Hematopoietic multipotent progenitor cell treated with erythropoietin and hydrocortisone succinate and interleukin-3 and kit ligand, for 8 days (in vitro differentiated cells): ENCODE measurements around the gene PRDM1.
A peak's percentile ranks its signal among the peaks of the same experiment; 100 is the strongest.

Source experiments
- DNase-seq: peaks from one replicate; pipeline ENCODE4 v3.0.0-alpha.2; 2015

The PRDM1 gene

DNA sequence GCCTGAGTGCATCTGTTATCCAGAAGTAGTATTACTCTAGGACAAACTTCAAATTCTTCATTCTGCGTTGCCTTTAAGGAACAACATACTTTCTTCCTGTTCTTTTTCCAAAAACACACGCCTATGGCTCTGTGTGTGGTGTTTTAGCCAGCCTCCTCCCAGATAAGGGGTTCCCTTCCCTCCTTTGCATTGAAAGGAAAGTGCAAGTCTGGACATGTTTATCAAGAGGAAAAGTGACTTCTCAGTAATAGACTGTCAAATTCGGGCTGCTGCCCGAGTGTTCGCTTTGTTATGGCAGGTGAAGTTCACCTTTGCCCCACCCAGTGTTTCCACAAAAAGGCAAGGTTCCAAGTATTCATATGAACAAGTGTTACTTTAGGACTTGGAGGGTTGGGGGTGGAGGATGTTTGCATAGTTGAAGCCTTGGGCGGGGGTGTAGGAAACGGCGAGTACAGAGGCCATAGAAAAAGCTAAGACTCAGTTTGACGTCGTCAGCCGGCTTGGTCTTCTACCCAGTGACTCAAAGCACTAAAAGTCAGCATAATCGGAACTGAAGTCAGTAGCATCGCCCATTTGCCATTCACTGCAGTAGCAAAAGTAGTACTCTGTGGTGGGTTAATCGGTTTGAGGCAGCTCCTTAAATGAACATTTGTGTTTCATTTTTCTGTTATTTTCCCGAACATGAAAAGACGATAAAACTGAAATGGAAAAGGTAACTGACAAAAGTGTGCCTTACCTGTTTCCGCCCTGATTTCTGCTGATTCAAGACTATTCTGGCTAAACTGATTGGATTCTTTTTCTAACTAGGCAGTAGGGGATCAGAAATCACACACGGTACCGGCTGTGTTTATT is 12.5 kb downstream of the PRDM1 start:
- peak; percentile 76 for DNase-seq

DNA sequence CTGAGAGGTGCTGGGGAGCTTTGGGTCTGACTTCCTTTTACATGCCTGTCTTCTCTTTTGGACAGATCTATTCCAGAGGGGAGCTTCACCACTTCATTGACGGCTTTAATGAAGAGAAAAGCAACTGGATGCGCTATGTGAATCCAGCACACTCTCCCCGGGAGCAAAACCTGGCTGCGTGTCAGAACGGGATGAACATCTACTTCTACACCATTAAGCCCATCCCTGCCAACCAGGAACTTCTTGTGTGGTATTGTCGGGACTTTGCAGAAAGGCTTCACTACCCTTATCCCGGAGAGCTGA is 13.1 kb downstream of the PRDM1 start:
- no peak for DNase-seq

DNA sequence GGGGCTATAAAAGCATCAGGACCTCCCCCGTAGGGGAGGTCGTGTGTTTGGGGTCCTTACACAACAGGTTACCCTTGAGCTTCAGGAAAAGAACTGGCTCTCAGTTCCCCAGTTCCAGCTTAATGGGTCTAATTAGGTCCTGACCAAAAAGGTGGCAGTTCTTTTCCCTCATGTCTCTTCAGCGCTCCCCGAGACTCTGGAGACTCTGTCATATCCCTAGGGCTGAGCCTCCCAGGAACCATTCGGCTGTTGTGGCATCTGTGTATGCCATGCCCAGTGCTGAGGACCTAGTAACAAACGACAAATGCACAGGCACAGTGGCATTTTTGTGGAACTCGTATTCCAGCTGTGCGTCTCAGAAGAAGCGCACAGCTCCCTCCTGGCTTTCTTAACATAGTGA is 14.6 kb downstream of the PRDM1 start:
- no peak for DNase-seq

GRCh38 chr6:106101466-106101865 is 15.3 kb downstream of the PRDM1 start:
- DNase-seq, result no peak

DNA sequence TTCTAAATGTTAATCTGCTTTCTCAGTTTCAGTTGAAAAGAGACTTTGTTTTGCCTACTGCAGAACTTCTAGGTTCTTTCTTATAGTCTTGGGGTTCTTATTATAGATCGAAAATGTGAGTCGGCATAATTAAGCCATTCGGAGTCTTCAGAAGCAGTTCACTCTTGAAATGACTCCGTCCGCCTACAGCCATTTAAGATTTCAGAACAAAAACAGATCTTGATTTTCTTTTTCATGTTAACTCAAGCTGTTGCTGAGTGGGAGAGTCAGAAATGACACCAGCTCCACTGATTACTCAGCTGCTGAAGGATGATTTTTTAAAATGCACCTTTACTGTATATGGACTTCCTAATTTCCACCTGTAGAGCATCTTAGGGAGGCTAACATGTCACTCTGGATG is 15.9 kb downstream of the PRDM1 start:
- no peak for DNase-seq

DNA sequence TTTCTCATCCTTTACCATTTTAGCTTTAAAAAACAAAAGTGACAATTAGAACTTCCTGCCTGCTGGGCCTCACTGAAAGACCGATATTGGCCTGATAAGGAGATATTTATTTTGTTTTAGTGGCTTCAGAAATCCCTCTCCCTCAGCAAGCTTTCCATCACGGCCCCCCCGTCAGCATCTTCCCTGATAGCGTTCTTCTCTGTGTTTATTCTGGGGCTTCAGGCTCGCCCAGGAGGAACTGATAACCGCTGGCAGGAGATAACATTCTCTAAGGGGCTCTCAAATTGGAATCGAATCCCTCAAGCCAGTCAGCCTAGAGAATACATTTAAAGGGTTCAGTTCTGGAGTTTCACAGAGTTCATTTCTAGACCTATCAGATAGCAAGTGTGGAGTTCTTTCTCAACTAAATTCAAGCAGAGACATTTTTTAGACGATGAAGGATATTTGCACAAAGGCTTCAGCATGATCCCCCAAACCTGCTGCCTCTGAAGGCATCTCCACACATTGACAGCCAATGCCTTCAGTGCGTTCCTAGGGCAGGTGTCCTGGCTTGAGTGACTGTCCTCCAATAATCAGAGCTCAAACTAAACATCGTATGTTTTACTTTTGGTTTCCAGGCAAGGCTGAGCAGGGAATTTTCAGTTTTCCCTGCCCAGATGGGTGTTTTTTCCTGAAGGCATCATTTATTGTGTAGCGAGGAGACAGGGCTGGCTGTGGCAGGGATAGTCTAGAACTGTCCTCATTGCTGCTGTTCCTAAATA is 17.0 kb downstream of the PRDM1 start:
- peak; percentile 30 for DNase-seq

- DNase-seq, result no peak
These were observed 17.6 kb downstream of the PRDM1 start for GRCh38 chr6:106103728-106104109.

DNA sequence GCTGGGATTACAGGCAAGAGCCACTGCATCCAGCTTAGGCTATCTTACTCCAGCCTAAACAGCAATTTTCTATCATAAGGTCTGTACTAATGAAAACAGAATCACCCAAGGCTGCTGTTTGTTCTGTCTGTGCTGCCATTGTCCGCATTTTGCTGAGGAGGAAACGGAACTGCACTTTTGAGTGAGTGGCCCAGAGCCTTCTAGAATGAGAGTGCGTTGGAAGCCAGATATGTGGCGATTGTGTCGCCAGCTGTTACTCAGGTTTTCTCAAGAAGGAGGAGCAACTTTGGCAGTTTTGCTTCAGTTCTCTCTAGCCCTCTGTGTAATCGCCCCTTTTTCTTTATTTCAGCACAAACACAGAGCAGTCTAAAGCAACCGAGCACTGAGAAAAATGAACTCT is 18.3 kb downstream of the PRDM1 start:
- no peak for DNase-seq

DNA sequence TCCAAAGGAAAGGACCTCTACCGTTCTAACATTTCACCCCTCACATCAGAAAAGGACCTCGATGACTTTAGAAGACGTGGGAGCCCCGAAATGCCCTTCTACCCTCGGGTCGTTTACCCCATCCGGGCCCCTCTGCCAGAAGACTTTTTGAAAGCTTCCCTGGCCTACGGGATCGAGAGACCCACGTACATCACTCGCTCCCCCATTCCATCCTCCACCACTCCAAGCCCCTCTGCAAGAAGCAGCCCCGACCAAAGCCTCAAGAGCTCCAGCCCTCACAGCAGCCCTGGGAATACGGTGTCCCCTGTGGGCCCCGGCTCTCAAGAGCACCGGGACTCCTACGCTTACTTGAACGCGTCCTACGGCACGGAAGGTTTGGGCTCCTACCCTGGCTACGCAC is 18.8 kb downstream of the PRDM1 start:
- DNase-seq, result no peak

GRCh38 chr6:106105493-106105892 is 19.4 kb downstream of the PRDM1 start:
- DNase-seq, result no peak

DNA sequence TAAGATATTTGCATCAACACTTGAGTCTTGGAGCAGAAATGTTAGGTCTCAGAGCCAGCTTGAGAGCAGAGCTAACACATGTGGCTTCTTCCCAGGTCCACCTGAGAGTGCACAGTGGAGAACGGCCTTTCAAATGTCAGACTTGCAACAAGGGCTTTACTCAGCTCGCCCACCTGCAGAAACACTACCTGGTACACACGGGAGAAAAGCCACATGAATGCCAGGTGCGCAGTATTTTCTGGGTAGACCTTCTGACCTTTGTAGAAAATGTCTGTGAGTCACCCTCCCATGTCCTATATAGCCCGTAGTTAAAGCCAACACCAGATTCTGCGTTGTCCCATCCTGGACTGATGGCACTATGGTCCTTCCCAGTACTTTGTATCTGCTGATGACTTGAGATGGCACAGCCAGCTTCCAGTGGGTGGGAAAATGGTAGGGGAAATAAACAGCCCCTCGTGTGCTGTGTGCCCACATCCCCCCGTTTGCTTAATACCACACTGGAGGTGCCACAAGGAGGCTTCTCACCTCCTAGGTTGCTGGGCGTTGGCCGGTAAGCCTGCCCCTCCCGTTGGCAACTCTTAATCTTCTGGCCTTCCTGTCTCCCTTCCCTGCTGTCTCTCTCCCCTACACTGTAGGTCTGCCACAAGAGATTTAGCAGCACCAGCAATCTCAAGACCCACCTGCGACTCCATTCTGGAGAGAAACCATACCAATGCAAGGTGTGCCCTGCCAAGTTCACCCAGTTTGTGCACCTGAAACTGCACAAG is 20.3 kb downstream of the PRDM1 start:
- peak; percentile 45 for DNase-seq

- DNase-seq, result no peak
These were observed 21.0 kb downstream of the PRDM1 start for GRCh38 chr6:106107043-106107613.

DNA sequence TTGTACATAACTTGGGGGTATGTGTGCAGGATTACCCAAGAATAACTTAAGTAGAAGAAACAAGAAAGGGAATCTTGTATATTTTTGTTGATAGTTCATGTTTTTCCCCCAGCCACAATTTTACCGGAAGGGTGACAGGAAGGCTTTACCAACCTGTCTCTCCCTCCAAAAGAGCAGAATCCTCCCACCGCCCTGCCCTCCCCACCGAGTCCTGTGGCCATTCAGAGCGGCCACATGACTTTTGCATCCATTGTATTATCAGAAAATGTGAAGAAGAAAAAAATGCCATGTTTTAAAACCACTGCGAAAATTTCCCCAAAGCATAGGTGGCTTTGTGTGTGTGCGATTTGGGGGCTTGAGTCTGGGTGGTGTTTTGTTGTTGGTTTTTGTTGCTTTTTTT is 22.0 kb downstream of the PRDM1 start:
- DNase-seq, result no peak

DNA sequence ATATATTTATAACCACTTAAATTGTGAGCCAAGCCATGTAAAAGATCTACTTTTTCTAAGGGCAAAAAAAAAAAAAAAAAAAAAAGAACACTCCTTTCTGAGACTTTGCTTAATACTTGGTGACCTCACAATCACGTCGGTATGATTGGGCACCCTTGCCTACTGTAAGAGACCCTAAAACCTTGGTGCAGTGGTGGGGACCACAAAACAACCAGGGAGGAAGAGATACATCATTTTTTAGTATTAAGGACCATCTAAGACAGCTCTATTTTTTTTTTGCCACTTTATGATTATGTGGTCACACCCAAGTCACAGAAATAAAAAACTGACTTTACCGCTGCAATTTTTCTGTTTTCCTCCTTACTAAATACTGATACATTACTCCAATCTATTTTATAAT is 22.9 kb downstream of the PRDM1 start:
- DNase-seq, result no peak

- DNase-seq, result peak; percentile 90
These were observed 24.2 kb downstream of the PRDM1 start for GRCh38 chr6:106110164-106110826.

DNA sequence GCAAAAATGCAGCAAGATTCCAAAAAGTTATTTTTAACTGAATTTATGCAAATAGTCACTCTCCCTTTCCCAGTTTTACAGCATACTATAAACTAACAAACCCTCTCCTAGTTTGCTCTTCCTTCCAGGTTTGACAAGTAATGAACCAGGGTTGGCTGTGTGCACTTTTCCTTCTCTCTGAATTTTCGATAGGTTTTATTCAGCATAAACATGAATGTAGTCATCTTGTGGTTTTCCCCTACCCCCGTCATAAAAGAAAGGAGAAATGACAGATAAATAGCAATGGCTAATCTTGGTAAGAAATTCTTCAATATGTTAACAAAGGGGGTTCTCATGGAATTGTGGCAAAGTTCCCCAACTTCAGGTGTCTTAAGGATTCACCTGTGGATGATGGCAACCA is 26.3 kb downstream of the PRDM1 start:
- no peak for DNase-seq

- no peak for DNase-seq
These were observed 27.3 kb downstream of the PRDM1 start for GRCh38 chr6:106113256-106113959.

DNA sequence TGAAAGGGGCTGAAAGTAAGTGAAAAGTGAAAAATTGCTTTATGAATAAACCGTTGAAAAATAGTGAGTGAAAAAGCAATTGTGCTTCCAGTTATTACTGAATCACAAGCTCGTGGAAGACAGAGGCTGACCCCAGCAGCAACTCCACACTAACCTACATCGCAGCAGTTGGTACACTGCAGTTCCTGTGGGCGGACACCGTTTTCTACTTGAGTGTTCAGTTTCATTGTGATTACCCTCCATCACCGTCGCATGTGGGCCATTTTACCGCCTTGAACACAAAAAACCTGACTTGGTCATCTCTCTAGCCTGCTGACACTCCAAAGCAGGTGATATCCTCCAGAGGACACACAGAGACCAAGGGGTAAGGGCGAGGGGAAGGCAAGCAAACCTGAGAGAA is 28.4 kb downstream of the PRDM1 start:
- no peak for DNase-seq

GRCh38 chr6:106115286-106115685 is 29.1 kb downstream of the PRDM1 start:
- no peak for DNase-seq

- no peak for DNase-seq
These were observed 30.1 kb downstream of the PRDM1 start for GRCh38 chr6:106116125-106116832.

DNA sequence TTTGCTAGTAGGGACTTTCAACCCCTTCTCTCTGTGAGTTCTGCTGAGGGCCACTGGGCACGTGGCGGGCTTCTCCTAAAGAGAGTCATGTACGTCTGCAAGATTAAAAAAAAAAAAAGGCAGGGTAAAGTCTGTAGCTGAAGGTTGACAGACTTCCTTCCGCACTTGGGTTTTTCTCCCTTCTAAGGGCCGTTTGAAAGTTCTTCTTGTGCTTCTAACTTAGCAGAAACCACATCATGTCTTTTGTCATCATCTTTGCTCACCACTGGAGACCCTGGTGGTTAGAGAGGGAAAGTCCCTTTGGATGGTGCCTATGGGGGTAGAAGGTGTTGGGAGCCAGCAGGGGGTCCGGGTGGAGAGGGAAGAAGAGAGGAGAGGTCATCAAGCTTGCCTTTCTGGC is 31.4 kb downstream of the PRDM1 start:
- DNase-seq, result no peak
